Activated naive CD4-positive, alpha-beta T cell treated with anti-CD3 and anti-CD28 coated beads for 36 hours (primary cell): Measurements from ENCODE around the gene LGR6. TPM values are rescaled to one million over a fixed set of nuclear protein-coding genes. Genes with fewer than 3 reads are reported as not detected.
A peak's percentile ranks its signal among the peaks of the same experiment; 100 is the strongest.
"Not testable (repeated sequence)": the region's sequence is repeated elsewhere in the genome, so short reads cannot be mapped to it uniquely, and the experiment has no call there.

ENCODE experiments used
- CTCF ChIA-PET: fragments of 350-600 bp; sonication (Branson Sonifier 250); formaldehyde crosslinking; loops from one replicate; lab custom pipeline; 2021; ENCODE audit warnings: antibody characterized with exemption; lab: Charles Lee
- DNase-seq: peaks from one replicate; pipeline ENCODE4 v3.0.0-alpha.2; 2020
- H3K27ac Mint-ChIP-seq: one replicate; pipeline ENCODE4 v1.8.0; 2021; ENCODE audit warnings: mild to moderate bottlenecking, mixed read lengths
- H3K27me3 Mint-ChIP-seq: one replicate; pipeline ENCODE4 v1.8.0; 2021; ENCODE audit warnings: low read depth, mixed read lengths
- H3K36me3 Mint-ChIP-seq: one replicate; pipeline ENCODE4 v1.8.0; 2021; ENCODE audit warnings: low read depth, mixed read lengths
- H3K4me1 Mint-ChIP-seq: one replicate; pipeline ENCODE4 v1.8.0; 2021; ENCODE audit warnings: low read depth, mixed read lengths
- H3K4me3 Mint-ChIP-seq: one replicate; pipeline ENCODE4 v1.8.0; 2021; ENCODE audit warnings: mild to moderate bottlenecking, moderate library complexity, mixed read lengths
- H3K9me3 Mint-ChIP-seq: one replicate; pipeline ENCODE4 v1.8.0; 2021; ENCODE audit warnings: mixed read lengths
- intact Hi-C: fragments of 100-400 bp; cut with micrococcal nuclease; formaldehyde crosslinking; loops from one replicate; pipeline ENCODE4 v1.15.1; 2023
- total RNA-seq, 2 experiments: library from RNA; stranded (reverse); gene quantifications; one replicate each; pipeline ENCODE4 v1.2.3, GENCODE V29; 2021

LGR6 gene
- total RNA-seq, 2 experiments from 2014 or later: 0.19 to 0.22 TPM

- Mint-ChIP-seq H3K27me3 (peaks cover 7% of the 10 kb centered on the region), H3K4me1 (no peaks in the 10 kb centered on the region), H3K9me3 (no peaks in the 10 kb centered on the region), H3K36me3 (no peaks in the 10 kb centered on the region), H3K27ac (no peak overlapping the region), H3K4me3 (no peak overlapping the region)
- DNase-seq: no peak
- CTCF ChIA-PET: interaction anchor here (0.6 to 1.1 kb wide), 4 partner anchors 7 to 68 kb away, joined by 3 to 5 read pairs (median 4); no protein-coding TSS in a partner anchor
- intact Hi-C loops: no loop called here
These were observed 61.7 kb downstream of the LGR6 start for GRCh38 chr1:202255343-202255742.

DNA sequence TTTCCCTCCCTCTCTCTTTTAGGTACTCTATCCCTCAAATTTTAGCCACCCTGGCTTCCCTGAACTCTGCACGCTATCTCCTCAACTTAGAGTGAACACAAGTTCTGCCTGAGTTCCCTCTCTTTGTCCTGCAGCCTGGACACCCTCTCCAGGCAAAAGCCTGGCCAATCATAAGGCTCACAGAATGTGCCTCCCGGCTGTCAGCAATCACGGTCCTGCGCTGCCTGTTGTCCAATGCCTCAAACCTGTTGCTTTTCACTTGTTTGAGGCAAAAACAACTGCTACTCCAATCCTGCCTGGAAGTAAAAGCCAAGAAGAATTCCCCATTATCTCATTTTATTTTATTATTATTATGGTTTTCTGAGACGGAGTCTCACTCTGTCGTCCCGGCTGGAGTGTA, 66.1 kb downstream of the LGR6 start:
- Mint-ChIP-seq H3K27ac (no peak overlapping the region), H3K9me3 (peaks cover 3% of the 10 kb centered on the region), H3K27me3 (peaks cover 20% of the 10 kb centered on the region), H3K4me1 (no peaks in the 10 kb centered on the region), H3K36me3 (no peaks in the 10 kb centered on the region), H3K4me3 (no peak overlapping the region)
- CTCF ChIA-PET: no interaction called here
- intact Hi-C loops: no loop called here
- no peak for DNase-seq

GRCh38 chr1:202261209-202261958, 67.8 kb downstream of the LGR6 start:
- H3K27ac Mint-ChIP-seq, H3K4me1 Mint-ChIP-seq, H3K9me3 Mint-ChIP-seq, intact Hi-C loops, H3K36me3 Mint-ChIP-seq, DNase-seq, CTCF ChIA-PET, H3K4me3 Mint-ChIP-seq: not testable (repeated sequence)
- peaks cover 22% of the 10 kb centered on the region for H3K27me3 Mint-ChIP-seq

DNA sequence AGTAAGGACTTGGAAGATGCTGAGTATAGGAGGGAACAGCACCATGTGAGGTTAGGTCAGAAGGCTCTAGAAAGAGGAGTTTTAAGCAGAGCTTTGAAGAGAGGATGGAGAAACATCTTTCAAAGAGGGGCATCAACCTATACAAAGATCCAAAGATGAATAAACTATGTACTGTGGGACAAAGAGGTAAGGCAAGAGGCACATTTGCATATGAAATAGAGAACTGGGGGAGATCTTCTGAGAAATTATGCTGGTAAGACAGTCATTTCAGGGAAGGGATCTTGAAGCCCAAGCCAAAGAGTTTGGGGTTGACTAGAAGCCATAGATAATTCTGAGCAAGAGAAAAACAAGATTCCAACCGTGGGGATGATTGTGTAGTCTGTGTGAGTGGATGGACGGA, 70.0 kb downstream of the LGR6 start:
- DNase-seq: no peak
- CTCF ChIA-PET: interaction anchor here (1.6 kb wide), 1 partner anchor 74 kb away, joined by 4 read pairs; no protein-coding TSS in a partner anchor
- no peak overlapping the region for H3K27ac Mint-ChIP-seq
- H3K36me3 Mint-ChIP-seq: no peaks in the 10 kb centered on the region
- intact Hi-C loops: no loop called here
- peaks cover 3% of the 10 kb centered on the region for H3K9me3 Mint-ChIP-seq
- peaks cover 27% of the 10 kb centered on the region for H3K27me3 Mint-ChIP-seq
- H3K4me1 Mint-ChIP-seq: no peaks in the 10 kb centered on the region
- H3K4me3 Mint-ChIP-seq: no peak overlapping the region

DNA sequence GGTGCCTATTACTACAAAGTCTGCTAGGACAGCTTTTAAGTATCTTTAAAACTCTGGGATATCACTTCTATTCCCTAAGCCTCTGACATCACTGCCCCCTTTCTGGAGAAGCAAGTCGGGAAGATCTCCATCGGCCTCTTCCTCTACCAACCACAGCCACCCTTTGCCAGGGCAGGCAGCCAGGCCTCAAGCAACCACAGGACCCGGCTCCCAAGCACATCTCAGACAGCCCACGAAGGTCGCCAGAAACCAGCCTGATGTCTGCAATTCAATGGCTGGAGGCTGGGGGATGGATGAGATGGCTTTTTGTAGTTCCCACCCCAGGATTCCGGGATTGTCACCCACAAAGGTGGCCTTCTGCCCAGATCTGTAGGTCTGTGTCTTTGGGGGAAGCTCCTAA, 70.7 kb downstream of the LGR6 start:
- Mint-ChIP-seq H3K27ac (no peak overlapping the region), H3K27me3 (peaks cover 27% of the 10 kb centered on the region), H3K4me3 (no peak overlapping the region), H3K36me3 (no peaks in the 10 kb centered on the region), H3K4me1 (no peaks in the 10 kb centered on the region), H3K9me3 (peaks cover 3% of the 10 kb centered on the region)
- DNase-seq: no peak
- intact Hi-C loops: no loop called here
- CTCF ChIA-PET: interaction anchor here (1.6 to 2.0 kb wide), 2 partner anchors 11 to 75 kb away, joined by 4 to 11 read pairs; no protein-coding TSS in a partner anchor

DNA sequence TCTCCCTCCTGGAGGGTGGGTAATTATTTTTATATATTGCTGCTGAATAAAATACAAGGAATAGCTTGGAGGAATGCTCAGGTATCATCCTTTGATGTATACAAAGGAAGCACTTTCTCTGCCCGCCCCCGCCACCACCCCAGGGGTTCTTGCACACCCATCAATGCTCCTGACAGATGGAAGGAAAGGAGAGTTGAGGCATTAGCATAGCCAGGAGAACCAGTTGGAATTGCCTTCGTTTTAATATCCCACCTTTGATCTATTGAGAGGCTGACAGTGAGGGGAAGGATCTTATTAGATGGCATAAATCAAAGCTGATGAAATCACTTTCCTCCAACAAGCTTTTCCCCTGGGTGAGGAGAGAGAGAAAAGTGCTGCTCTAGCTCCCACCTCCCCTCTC, 71.1 kb downstream of the LGR6 start:
- Mint-ChIP-seq H3K27ac (no peak overlapping the region), H3K36me3 (no peaks in the 10 kb centered on the region), H3K9me3 (peaks cover 3% of the 10 kb centered on the region), H3K4me1 (no peaks in the 10 kb centered on the region), H3K4me3 (no peak overlapping the region), H3K27me3 (peaks cover 27% of the 10 kb centered on the region)
- no peak for DNase-seq
- CTCF ChIA-PET: interaction anchor here (2.0 kb wide), 1 partner anchor 10 kb away, joined by 11 read pairs; no protein-coding TSS in a partner anchor
- intact Hi-C loops: no loop called here

GRCh38 chr1:202266061-202266765, 72.6 kb downstream of the LGR6 start:
- peaks cover 3% of the 10 kb centered on the region for H3K9me3 Mint-ChIP-seq
- no peak overlapping the region for H3K4me3 Mint-ChIP-seq
- H3K27me3 Mint-ChIP-seq: peaks cover 29% of the 10 kb centered on the region
- no peaks in the 10 kb centered on the region for H3K4me1 Mint-ChIP-seq
- no peak overlapping the region for H3K27ac Mint-ChIP-seq
- no peak for DNase-seq
- H3K36me3 Mint-ChIP-seq: no peaks in the 10 kb centered on the region
- intact Hi-C loops: no loop called here
- CTCF ChIA-PET: interaction anchor here (0.7 to 2.0 kb wide), 2 partner anchors 9 to 106 kb away, joined by 3 to 11 read pairs; no protein-coding TSS in a partner anchor

DNA sequence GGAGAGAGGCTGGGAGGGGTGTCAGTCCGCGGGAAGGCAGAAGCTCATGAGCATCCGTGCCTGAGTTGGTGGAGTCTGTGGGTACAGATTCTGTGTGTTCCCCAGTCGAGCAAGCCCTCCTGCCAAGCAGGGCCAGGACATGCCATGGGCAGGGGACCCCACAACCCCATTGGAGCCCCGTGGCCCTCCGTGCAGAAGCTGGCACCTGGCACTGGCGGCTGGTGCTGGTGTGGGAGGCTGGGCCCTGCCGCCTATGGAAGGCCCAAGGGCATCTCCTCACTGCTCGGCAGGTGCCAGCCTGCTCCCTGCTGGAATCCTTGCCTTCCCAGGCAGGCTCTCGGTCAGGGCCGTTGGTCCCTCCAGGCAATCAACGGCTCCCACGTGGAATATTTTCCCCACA, 74.4 kb downstream of the LGR6 start:
- CTCF ChIA-PET: interaction anchor here (1.2 to 1.6 kb wide), 2 partner anchors 44 to 81 kb away, joined by 3 read pairs; no protein-coding TSS in a partner anchor
- Mint-ChIP-seq H3K36me3 (no peaks in the 10 kb centered on the region), H3K4me1 (no peaks in the 10 kb centered on the region), H3K27me3 (peaks cover 26% of the 10 kb centered on the region), H3K9me3 (no peaks in the 10 kb centered on the region), H3K4me3 (no peak overlapping the region), H3K27ac (no peak overlapping the region)
- intact Hi-C loops: no loop called here
- no peak for DNase-seq

DNA sequence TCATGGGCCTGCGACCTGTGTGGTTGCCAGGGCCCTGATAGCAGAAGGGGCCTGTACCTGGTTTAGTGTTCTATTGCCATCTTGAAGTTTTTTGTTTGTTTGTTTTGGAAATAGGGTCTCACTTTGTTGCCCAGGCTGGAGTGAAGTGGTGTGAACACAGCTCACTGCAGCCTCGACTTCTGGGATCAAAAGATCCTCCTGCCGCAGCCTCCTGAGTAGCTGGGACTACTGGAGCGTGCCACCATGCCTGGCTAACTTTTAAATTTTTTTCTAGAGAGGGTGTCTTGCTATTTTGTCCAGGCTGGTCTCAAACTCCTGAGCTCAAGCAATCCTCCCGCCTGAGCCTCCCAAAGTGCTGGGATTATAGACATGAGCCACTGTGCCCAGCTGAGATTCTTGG, 75.2 kb downstream of the LGR6 start:
- intact Hi-C loops: no loop called here
- no peak overlapping the region for H3K4me3 Mint-ChIP-seq
- CTCF ChIA-PET: interaction anchor here (1.2 to 1.6 kb wide), 2 partner anchors 43 to 82 kb away, joined by 3 read pairs; no protein-coding TSS in a partner anchor

DNA sequence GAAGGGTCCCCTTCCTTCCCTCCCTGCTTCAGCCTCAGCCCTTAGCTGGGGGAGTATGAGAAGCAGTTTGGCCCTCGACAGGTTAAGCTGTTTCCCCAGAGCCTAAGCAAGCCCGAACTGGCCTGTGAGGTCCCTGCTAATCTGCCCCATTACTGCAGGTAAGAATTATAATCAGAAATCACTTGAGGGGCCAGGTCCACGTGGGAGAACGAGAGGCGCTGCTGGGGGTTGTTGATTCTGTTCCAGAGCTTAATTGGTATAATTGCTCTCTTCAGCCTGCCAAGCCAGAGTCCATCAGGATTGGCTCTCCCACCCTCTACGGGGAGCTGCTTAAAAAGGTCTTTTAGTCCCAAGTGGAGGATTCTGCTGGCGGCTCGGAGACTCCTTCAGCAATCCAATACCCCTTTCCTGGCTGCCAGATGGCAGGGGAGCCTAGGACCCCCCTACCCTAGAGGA, 77.3 kb downstream of the LGR6 start:
- Mint-ChIP-seq H3K9me3 (no peaks in the 10 kb centered on the region), H3K36me3 (no peaks in the 10 kb centered on the region), H3K4me3 (no peak overlapping the region), H3K27me3 (peaks cover 8% of the 10 kb centered on the region), H3K27ac (no peak overlapping the region), H3K4me1 (no peaks in the 10 kb centered on the region)
- CTCF ChIA-PET: no interaction called here
- intact Hi-C loops: no loop called here
- no peak for DNase-seq

More for the DNA sequence above, 75.2 kb downstream of the LGR6 start:
- Mint-ChIP-seq H3K4me1 (no peaks in the 10 kb centered on the region), H3K27ac (no peak overlapping the region), H3K36me3 (no peaks in the 10 kb centered on the region), H3K27me3 (peaks cover 18% of the 10 kb centered on the region), H3K9me3 (no peaks in the 10 kb centered on the region)
- no peak for DNase-seq

GRCh38 chr1:202272103-202272845, 78.7 kb downstream of the LGR6 start:
- H3K27me3 Mint-ChIP-seq: peaks cover 3% of the 10 kb centered on the region
- no peaks in the 10 kb centered on the region for H3K4me1 Mint-ChIP-seq
- CTCF ChIA-PET: interaction anchor here (1.0 to 4.5 kb wide), 2 partner anchors 43 to 79 kb away, joined by 4 to 42 read pairs; no protein-coding TSS in a partner anchor
- DNase-seq: no peak
- H3K27ac Mint-ChIP-seq: no peak overlapping the region
- intact Hi-C loops: no loop called here
- H3K36me3 Mint-ChIP-seq: no peaks in the 10 kb centered on the region
- no peak overlapping the region for H3K4me3 Mint-ChIP-seq
- no peaks in the 10 kb centered on the region for H3K9me3 Mint-ChIP-seq

GRCh38 chr1:202274611-202275010, 81.0 kb downstream of the LGR6 start:
- Mint-ChIP-seq H3K27ac (no peak overlapping the region), H3K36me3 (no peaks in the 10 kb centered on the region), H3K9me3 (no peaks in the 10 kb centered on the region), H3K4me1 (no peaks in the 10 kb centered on the region), H3K27me3 (peaks cover 5% of the 10 kb centered on the region), H3K4me3 (no peak overlapping the region)
- DNase-seq: peak; percentile 79
- CTCF ChIA-PET: interaction anchor here (0.7 to 4.5 kb wide), 12 partner anchors 7 to 126 kb away, joined by 3 to 42 read pairs (median 5); no protein-coding TSS in a partner anchor
- intact Hi-C loops: loop anchor here (1.0 to 2.0 kb wide), 3 partner anchors 20 to 82 kb away; partner anchors contain the start of gene LGR6
